Prostate gland (tissue), 2 donors: ENCODE measurements around the gene ZNF821.
A peak's percentile ranks its signal among the peaks of the same experiment; 100 is the strongest.

Source experiments
- CTCF ChIP-seq, 4 experiments: fragments of 200-600 bp in 2 of 4; fragments of 450-650 bp in 2 of 4; sonication (generic) in 2 of 4; IDR thresholded peaks; 1 replicate in 3 of 4; 2 replicates in 1 of 4; pipeline ENCODE4 v1.5.1; 2016 to 2019; ENCODE audit warnings: antibody characterized with exemption in 4 of 4, mild to moderate bottlenecking in 2 of 4, moderate library complexity in 2 of 4
- POLR2A ChIP-seq: fragments of 450-650 bp; IDR thresholded peaks from one replicate; pipeline ENCODE4 v1.6.1; 2016; ENCODE audit warnings: antibody characterized with exemption, mild to moderate bottlenecking
- POLR2AphosphoS5 ChIP-seq: sonication (generic); formaldehyde crosslinking; IDR thresholded peaks from one replicate; pipeline ENCODE4 v1.6.1; 2017; ENCODE audit warnings: antibody characterized with exemption

GRCh38 chr16:71894229-71894920 is 10.4 kb upstream of the ZNF821 start:
- TF ChIP-seq CTCF (IDR thresholded peaks at IDR 0.05) (peak in 1 of 4 experiments; percentile 13), POLR2AphosphoS5 (no peak), POLR2A (no peak)
